IMR-90 (cell line): ENCODE data around the gene TMEM219. TPM values are rescaled to one million over a fixed set of nuclear protein-coding genes. Genes with fewer than 3 reads are reported as not detected.

Experiments
- ATAC-seq: fragments of 200-7000 bp; cut with Tn5 transposase; 2 replicates; pipeline ENCODE4 v1.9.1; 2020; ENCODE audit warnings: low read depth, mild to moderate bottlenecking, moderate library complexity
- BruUV-seq: library from RNA; stranded (reverse); fragments of 400-500 nt; replicated peaks from 2 replicates; lab custom pipeline; 2021; lab: Mats Ljungman, UMichigan
- CTCF ChIA-PET: fragments of 300-600 bp; formaldehyde crosslinking; extraction: SDS; loops from one replicate; lab custom pipeline; 2021; ENCODE audit warnings: antibody characterized with exemption; lab: Yijun Ruan, JAX
- POLR2A ChIA-PET: fragments of 300-600 bp; sonication (Branson Sonifier 250); formaldehyde crosslinking; loops from one replicate; lab custom pipeline; 2022; ENCODE audit warnings: antibody characterized with exemption; ENCODE audit not compliant: unreplicated experiment; lab: Charles Lee
- DNase-seq: peaks from one replicate; pipeline ENCODE4 v3.0.0; 2013
- H2AFZ ChIP-seq: replicated peaks from 2 replicates; pipeline ENCODE3; 2013; ENCODE audit warnings: low read length, mild to moderate bottlenecking; ENCODE audit not compliant: poor library complexity
- H2AK5ac ChIP-seq: 2 replicates; pipeline ENCODE4 v1.6.1; 2013; ENCODE audit warnings: low read depth, low read length, inconsistent platforms
- H2AK9ac ChIP-seq: replicated peaks from 2 replicates; pipeline ENCODE3; 2013; ENCODE audit warnings: mild to moderate bottlenecking, low read depth, low read length, moderate library complexity; ENCODE audit not compliant: poor library complexity
- H2BK120ac ChIP-seq: 2 replicates; pipeline ENCODE4 v1.6.1; 2013; ENCODE audit warnings: low read depth, low read length, inconsistent platforms
- H2BK15ac ChIP-seq: 3 replicates; pipeline ENCODE4 v1.6.1; 2013; ENCODE audit warnings: low read depth, low read length, inconsistent platforms
- H2BK20ac ChIP-seq: 2 replicates; pipeline ENCODE4 v1.6.1; 2013; ENCODE audit warnings: low read depth, mild to moderate bottlenecking, inconsistent platforms, low read length, moderate library complexity
- H2BK5ac ChIP-seq: 2 replicates; pipeline ENCODE4 v1.6.1; 2013; ENCODE audit warnings: mild to moderate bottlenecking, low read depth, low read length, inconsistent platforms; ENCODE audit not compliant: poor library complexity, severe bottlenecking
- H3K14ac ChIP-seq: replicated peaks from 2 replicates; pipeline ENCODE4 v1.6.1; 2013; ENCODE audit warnings: low read depth, low read length, inconsistent platforms
- H3K18ac ChIP-seq: 2 replicates; pipeline ENCODE4 v1.6.1; 2013; ENCODE audit warnings: low read depth, low read length, control low read depth
- H3K23ac ChIP-seq: 2 replicates; pipeline ENCODE4 v1.6.1; 2013; ENCODE audit warnings: low read depth, low read length, inconsistent platforms
- H3K27ac ChIP-seq: 2 replicates; pipeline ENCODE4 v1.5.1; 2013; ENCODE audit warnings: mild to moderate bottlenecking, control low read depth, low read length; ENCODE audit not compliant: insufficient read depth
- H3K27me3 ChIP-seq: 2 replicates; pipeline ENCODE4 v1.6.1; 2013; ENCODE audit warnings: low read length; ENCODE audit not compliant: control insufficient read depth, insufficient read depth
- H3K36me3 ChIP-seq: 2 replicates; pipeline ENCODE4 v1.6.1; 2013; ENCODE audit warnings: low read length, mixed read lengths; ENCODE audit not compliant: control insufficient read depth, insufficient read depth
- H3K4ac ChIP-seq: 2 replicates; pipeline ENCODE4 v1.6.1; 2013; ENCODE audit warnings: low read depth, low read length, inconsistent platforms
- H3K4me1 ChIP-seq: 2 replicates; pipeline ENCODE4 v1.6.1; 2013; ENCODE audit warnings: low read length, mixed read lengths; ENCODE audit not compliant: control insufficient read depth, insufficient read depth
- H3K4me2 ChIP-seq: 2 replicates; pipeline ENCODE4 v1.6.1; 2013; ENCODE audit warnings: low read depth, mild to moderate bottlenecking, control low read depth, low read length, moderate library complexity
- H3K4me3 ChIP-seq: 2 replicates; pipeline ENCODE4 v1.5.1; 2013; ENCODE audit warnings: low read depth, mild to moderate bottlenecking, control low read depth, low read length, moderate library complexity; ENCODE audit not compliant: insufficient read depth
- H3K56ac ChIP-seq: 2 replicates; pipeline ENCODE4 v1.6.1; 2013; ENCODE audit warnings: low read length, inconsistent platforms; ENCODE audit not compliant: insufficient read depth; ENCODE audit errors: extremely low read depth
- H3K79me1 ChIP-seq, 2 experiments: 2 replicates each; pipeline ENCODE4 v1.6.1; 2013; ENCODE audit warnings: low read length in 2 of 2, inconsistent platforms in 1 of 2, low read depth in 1 of 2
- H3K9ac ChIP-seq: 2 replicates; pipeline ENCODE4 v1.6.1; 2013; ENCODE audit warnings: low read depth, low read length, control low read depth
- H3K9me1 ChIP-seq: 2 replicates; pipeline ENCODE4 v1.6.1; 2013; ENCODE audit warnings: low read length, inconsistent platforms; ENCODE audit not compliant: insufficient read depth
- H3K9me3 ChIP-seq: 2 replicates; pipeline ENCODE4 v1.6.1; 2013; ENCODE audit warnings: low read length; ENCODE audit not compliant: control insufficient read depth, insufficient read depth
- H4K20me1 ChIP-seq: 2 replicates; pipeline ENCODE4 v1.6.1; 2013; ENCODE audit warnings: low read length, inconsistent platforms; ENCODE audit not compliant: insufficient read depth
- H4K5ac ChIP-seq: 2 replicates; pipeline ENCODE4 v1.6.1; 2013; ENCODE audit warnings: mild to moderate bottlenecking, low read depth, low read length, control low read depth
- H4K8ac ChIP-seq, 2 experiments: 2 replicates each; pipeline ENCODE4 v1.6.1; 2013; ENCODE audit warnings: low read depth in 2 of 2, low read length in 2 of 2, control low read depth in 1 of 2, inconsistent platforms in 1 of 2
- H4K91ac ChIP-seq: 2 replicates; pipeline ENCODE4 v1.6.1; 2013; ENCODE audit warnings: low read depth, low read length, inconsistent platforms; ENCODE audit not compliant: insufficient read depth
- BHLHE40 ChIP-seq: fragments of 150-350 bp; IDR thresholded peaks from 2 replicates; pipeline ENCODE4 v1.6.1; 2016; ENCODE audit warnings: mild to moderate bottlenecking, low read depth, low read length
- CEBPB ChIP-seq: IDR thresholded peaks from 2 replicates; pipeline ENCODE4 v1.6.1; 2012; ENCODE audit warnings: low read depth, low read length, improper control_type of control experiment
- CHD1 ChIP-seq: IDR thresholded peaks from 2 replicates; pipeline ENCODE4 v1.6.1; 2012; ENCODE audit warnings: low read depth, low read length, improper control_type of control experiment
- CTCF ChIP-seq: conservative IDR thresholded peaks from 2 replicates; pipeline ENCODE4 v1.5.1; 2012; ENCODE audit warnings: mild to moderate bottlenecking, low read depth, low read length, improper control_type of control experiment
- ELK1 ChIP-seq: fragments of 150-350 bp; IDR thresholded peaks from 2 replicates; pipeline ENCODE4 v1.6.1; 2016; ENCODE audit warnings: low read depth, mild to moderate bottlenecking, low read length, moderate library complexity, borderline replicate concordance
- FOS ChIP-seq: fragments of 150-350 bp; IDR thresholded peaks from 2 replicates; pipeline ENCODE4 v1.6.1; 2016; ENCODE audit warnings: low read depth, low read length
- MAFK ChIP-seq: IDR thresholded peaks from 2 replicates; pipeline ENCODE4 v1.6.1; 2012; ENCODE audit warnings: low read depth, low read length, improper control_type of control experiment
- MAZ ChIP-seq: IDR thresholded peaks from 2 replicates; pipeline ENCODE4 v1.6.1; 2012; ENCODE audit warnings: low read depth, mild to moderate bottlenecking, low read length, improper control_type of control experiment, moderate library complexity, borderline replicate concordance
- MXI1 ChIP-seq: IDR thresholded peaks from 2 replicates; pipeline ENCODE4 v1.6.1; 2012; ENCODE audit warnings: low read depth, mild to moderate bottlenecking, low read length, moderate library complexity, borderline replicate concordance
- NFE2L2 ChIP-seq: fragments of 150-350 bp; IDR thresholded peaks from 2 replicates; pipeline ENCODE4 v1.6.1; 2016; ENCODE audit warnings: low read depth, mild to moderate bottlenecking, low read length
- POLR2A ChIP-seq: IDR thresholded peaks from 2 replicates; pipeline ENCODE4 v1.6.1; 2012; ENCODE audit warnings: mild to moderate bottlenecking, low read depth, low read length
- RAD21 ChIP-seq: IDR thresholded peaks from 2 replicates; pipeline ENCODE4 v1.6.1; 2012; ENCODE audit warnings: low read length, improper control_type of control experiment
- RCOR1 ChIP-seq: IDR thresholded peaks from 2 replicates; pipeline ENCODE4 v1.6.1; 2012; ENCODE audit warnings: mild to moderate bottlenecking, low read length, improper control_type of control experiment; ENCODE audit not compliant: insufficient replicate concordance
- RFX5 ChIP-seq: IDR thresholded peaks from 2 replicates; pipeline ENCODE4 v1.8.0; 2012; ENCODE audit warnings: low read depth, mild to moderate bottlenecking, low read length, moderate library complexity
- SMC3 ChIP-seq: fragments of 150-350 bp; IDR thresholded peaks from 2 replicates; pipeline ENCODE4 v1.6.1; 2016; ENCODE audit warnings: low read depth, mild to moderate bottlenecking, antibody characterized with exemption, low read length, moderate library complexity
- USF2 ChIP-seq: fragments of 150-350 bp; IDR thresholded peaks from 2 replicates; pipeline ENCODE4 v1.6.1; 2017; ENCODE audit warnings: mild to moderate bottlenecking, antibody characterized with exemption, low read length, low read depth
- WGBS, 2 experiments: methylation state at CpG; one replicate each; pipeline versions ENCODE4 v1.1.5 to v1.1.7; 2013; ENCODE audit warnings: missing lambda C conversion rate in 2 of 2; ENCODE audit not compliant: insufficient read length in 1 of 2; ENCODE audit errors: extremely low coverage in 2 of 2; 5-methylcytosine and 5-hydroxymethylcytosine counted together
- dilution Hi-C: fragments of 300-500 bp; cut with HindIII; formaldehyde crosslinking; loops from one replicate; pipeline ENCODE4 v1.14.3; 2018; ENCODE audit warnings: low sequenced_read_pairs; ENCODE audit not compliant: unreplicated experiment
- in situ Hi-C: fragments of 300-500 bp; cut with MboI; formaldehyde crosslinking; loops from 3 replicates; pipeline ENCODE4 v1.14.3; 2019; ENCODE audit warnings: low sequenced_read_pairs, inconsistent platforms, mixed read lengths
- intact Hi-C: fragments of 100-400 bp; cut with micrococcal nuclease; formaldehyde crosslinking; loops from 2 replicates; pipeline ENCODE4 v1.10.0; 2022
- polyA plus RNA-seq, 3 experiments: library from polyadenylated mRNA; depleted of rRNA; stranded (reverse); fragments of >200 nt; gene quantifications; 2 replicates each; pipeline ENCODE4 v1.2.3, GENCODE V29; 2012; ENCODE audit warnings: low replicate concordance in 1 of 3
- total RNA-seq: library from RNA; depleted of rRNA; stranded (reverse); fragments of >200 nt; gene quantifications from 2 replicates; pipeline ENCODE4 v1.2.3, GENCODE V29; 2012

Gene TMEM219
- total and polyA plus RNA-seq, 2 of the 4 experiments (the other 2 are of a cell fraction): 47.0 to 95.3 TPM

- Histone ChIP-seq H3K14ac (no peak overlapping the region), H2BK15ac (no peak overlapping the region), H2BK120ac (no peak overlapping the region), H3K18ac (no peak overlapping the region), H3K4me1 (no peaks in the 10 kb centered on the region), H2AFZ (no peak overlapping the region), H3K4me2 (no peak overlapping the region), H3K56ac (no peak overlapping the region), H3K4ac (no peak overlapping the region), H3K27ac (no peak overlapping the region), H2AK9ac (no peak overlapping the region), H3K9me3 (no peaks in the 10 kb centered on the region), H3K4me3 (no peak overlapping the region), H4K8ac (no peak overlapping the region), H3K36me3 (no peaks in the 10 kb centered on the region), H3K27me3 (peaks cover 7% of the 10 kb centered on the region), H3K23ac (no peak overlapping the region), H4K91ac (no peak overlapping the region), H4K5ac (no peak overlapping the region), H3K9ac (no peak overlapping the region), H3K79me1 (no peaks in the 10 kb centered on the region), H3K9me1 (no peaks in the 10 kb centered on the region), H2AK5ac (no peak overlapping the region), H2BK20ac (no peak overlapping the region), H2BK5ac (no peak overlapping the region), H4K20me1 (no peaks in the 10 kb centered on the region)
- WGBS, 2 experiments: 44% methylated on average over 3 of the region's 4 CpGs; no CpG with 5 or more reads in 1 of the 2 experiments
- in situ Hi-C loops: no loop called here
- peak; percentile 40 for DNase-seq
- intact Hi-C loops: no loop called here
- no peak for TF ChIP-seq RCOR1
- TF ChIP-seq ELK1: no peak
- no peak for TF ChIP-seq RFX5
- no peak for TF ChIP-seq NFE2L2
- no peak for TF ChIP-seq CHD1
- TF ChIP-seq USF2: no peak
- no peak for TF ChIP-seq BHLHE40
- TF ChIP-seq CTCF: no peak
- TF ChIP-seq MXI1: no peak
- TF ChIP-seq POLR2A: no peak
- TF ChIP-seq MAFK: no peak
- no peak for TF ChIP-seq RAD21
- TF ChIP-seq CEBPB: no peak
- TF ChIP-seq SMC3: no peak
- TF ChIP-seq FOS: no peak
- TF ChIP-seq MAZ: no peak
- ATAC-seq: no peak
- dilution Hi-C loops: no loop called here
- ChIA-PET POLR2A (no interaction called here), CTCF (no interaction called here)
- no TSS peak for BruUV-seq
Observed at GRCh38 chr16:30018731-30019158, 56.9 kb downstream of the TMEM219 start.
